ENCODE measurements around the gene PPDPF. TPM values are rescaled to one million over a fixed set of nuclear protein-coding genes. Genes with fewer than 3 reads are reported as not detected.
A peak's percentile ranks its signal among the peaks of the same experiment; 100 is the strongest.

The PPDPF gene
- polyA plus RNA-seq, 2 of the 4 experiments (the other 2 are of a cell fraction) = 7.7 to 217 TPM

- no peak for ATAC-seq
- no peak for FAIRE-seq
- peaks cover 13% of the 10 kb centered on the region for H3K9me3 ChIP-seq
- peaks cover 10% of the 10 kb centered on the region; the same call in 2 of the 3 replicates for H3K4me1 ChIP-seq
- 91% methylated on average over 21 of the region's 32 CpGs for WGBS (ENCODE audit: missing lambda C conversion rate)
- ChIA-PET POLR2A (interaction anchor here (2.6 kb wide), 1 partner anchor 11 kb away, joined by 15 read pairs; no protein-coding TSS in a partner anchor), CTCF (interaction anchor here (0.6 to 6.8 kb wide), 5 partner anchors 10 to 268 kb away, joined by 3 to 75 read pairs (median 5); partner anchors contain the start of gene EEF1A2)
- TF ChIP-seq JUNB (IDR thresholded peaks at IDR 0.05) (no peak), FOSL2 (IDR thresholded peaks at IDR 0.05) (no peak), FOSL2 (CRISPR knock-in tag; IDR thresholded peaks at IDR 0.05) (no peak), KDM5A (IDR thresholded peaks at IDR 0.05) (no peak), CTCF (IDR thresholded peaks at IDR 0.05) (no peak)
- peak overlapping the region; percentile 88 to 95; a peak in 4 of 6 replicates for H3K27ac ChIP-seq
- DNase-seq (ENCODE audit: low read depth in 1 of 2, low spot score in 1 of 2) = no peak
- H3K4me3 ChIP-seq = peak overlapping the region; percentile 83; the same call in 2 of the 3 replicates
- H3K4me2 ChIP-seq = peak overlapping the region; percentile 93
These were observed 1.5 kb upstream of the PPDPF start for GRCh38 chr20:63518946-63519667.

- Histone ChIP-seq H3K4me2 (peak overlapping the region; percentile 93), H3K9me3 (peaks cover 13% of the 10 kb centered on the region), H3K4me3 (peak overlapping the region; percentile 83), H3K27ac (peak overlapping the region; percentile 88 to 95), H3K4me1 (peaks cover 10% of the 10 kb centered on the region; the same call in 2 of the 3 replicates)
- 35% methylated on average over 28 of the region's 72 CpGs for WGBS (ENCODE audit: missing lambda C conversion rate)
- POLR2A ChIA-PET = interaction anchor here (0.6 to 4.4 kb wide), 19 partner anchors 10 to 564 kb away, joined by 3 to 62 read pairs (median 4); partner anchors contain the start of genes EEF1A2, LKAAEAR1 and PTK6
- TF ChIP-seq TFCP2L1 (CRISPR knock-in tag; IDR thresholded peaks at IDR 0.05) = 0 out of 2 replicates have a peak, but pooled peaks have one; percentile 12
- peak; percentile 18; the same call in 1 of the 3 replicates for TF ChIP-seq CTCF (IDR thresholded peaks at IDR 0.05)
- TF ChIP-seq RCOR1 (IDR thresholded peaks at IDR 0.05; ENCODE audit: low read depth, low read length) = no peak
- TF ChIP-seq RAD21 (conservative IDR thresholded peaks at IDR 0.05 in 1 of 2, IDR thresholded peaks at IDR 0.05 in 1 of 2) = peak; percentile 10 to 44; a peak in 3 of 5 replicates
- peak; percentile 14; the same call in 1 of the 2 replicates for TF ChIP-seq PHF8 (IDR thresholded peaks at IDR 0.05; ENCODE audit: borderline replicate concordance, low read depth)
- no peak for TF ChIP-seq NR3C1 (IDR thresholded peaks at IDR 0.05)
- no peak for TF ChIP-seq MYC (IDR thresholded peaks at IDR 0.05; ENCODE audit: borderline replicate concordance, low read length)
- TF ChIP-seq RFX5 (IDR thresholded peaks at IDR 0.05) = no peak
- peak; percentile 33; the same call in 1 of the 2 replicates for TF ChIP-seq MAX (IDR thresholded peaks at IDR 0.05)
- ATAC-seq = peak; percentile 67 to 82
- peak; percentile 57 to 69 for DNase-seq (ENCODE audit: low read depth in 1 of 2, low spot score in 1 of 2)
- FAIRE-seq = no peak
- CTCF ChIA-PET = interaction anchor here (0.6 to 6.8 kb wide), 7 partner anchors 9 to 907 kb away, joined by 3 to 75 read pairs (median 5); partner anchors contain the start of genes EEF1A2 and PTK6
These were observed 679 bp upstream of the PPDPF start for GRCh38 chr20:63519668-63520503.

Data from A549 (cell line).